K562 (cell line): Measurements from ENCODE around the gene LIN9. TPM values are rescaled to one million over a fixed set of nuclear protein-coding genes. Genes with fewer than 3 reads are reported as not detected.

Experiments used
- CEBPB ChIP-seq: fragments of 450-650 bp; IDR thresholded peaks from 2 replicates; pipeline ENCODE4 v1.6.1; 2016; ENCODE audit warnings: missing genetic modification characterization, missing compliant biosample characterization
- CHD1 ChIP-seq: fragments of 200-600 bp; sonication (generic); IDR thresholded peaks from one replicate; pipeline ENCODE4 v1.6.1; 2012; ENCODE audit warnings: mild to moderate bottlenecking, moderate library complexity, low read length, inconsistent platforms
- GABPB2 ChIP-seq: fragments of 250-450 bp; sonication (Bioruptor Pico); conservative IDR thresholded peaks from 2 replicates; pipeline ENCODE4 v1.5.1; 2021; ENCODE audit warnings: mild to moderate bottlenecking
- GMEB1 ChIP-seq: fragments of 250-450 bp; sonication (Bioruptor Pico); IDR thresholded peaks from 2 replicates; pipeline ENCODE4 v1.4.0; 2020; ENCODE audit warnings: mild to moderate bottlenecking
- HCFC1 ChIP-seq: IDR thresholded peaks from 2 replicates; pipeline ENCODE4 v1.6.1; 2012; ENCODE audit warnings: low read depth, low read length, improper control_type of control experiment
- KLF16 ChIP-seq: IDR thresholded peaks from 2 replicates; pipeline ENCODE4 v1.6.1; 2016; ENCODE audit warnings: antibody characterized with exemption
- MAFG ChIP-seq: fragments of 450-650 bp; conservative IDR thresholded peaks from 2 replicates; pipeline ENCODE4 v1.6.1; 2016; ENCODE audit warnings: missing genetic modification characterization, missing compliant biosample characterization
- NR2C2 ChIP-seq, 2 experiments: fragments of 200-800 bp in 1 of 2; sonication (Bioruptor generic) in 1 of 2; sonication (generic) in 1 of 2; formaldehyde crosslinking in 1 of 2; IDR thresholded peaks; 2 replicates each; pipeline versions ENCODE4 v1.6.1 to v1.8.0; 2016 to 2022; ENCODE audit warnings: mild to moderate bottlenecking in 1 of 2, missing compliant biosample characterization in 1 of 2, missing genetic modification characterization in 1 of 2, missing genetic modification reagents in 1 of 2
- PHTF2 ChIP-seq: fragments of 250-450 bp; sonication (Bioruptor Pico); IDR thresholded peaks from 2 replicates; pipeline ENCODE4 v1.5.0; 2021; ENCODE audit warnings: mild to moderate bottlenecking
- POLR3A ChIP-seq: IDR thresholded peaks from 2 replicates; pipeline ENCODE4 v1.6.1; 2011; ENCODE audit warnings: borderline replicate concordance, mild to moderate bottlenecking, moderate library complexity; ENCODE audit not compliant: insufficient read length, insufficient read depth; ENCODE audit errors: extremely low read depth
- RB1 ChIP-seq: fragments of 450-650 bp; IDR thresholded peaks from 2 replicates; pipeline ENCODE4 v1.6.1; 2017; ENCODE audit warnings: low read depth, mild to moderate bottlenecking
- SMC3 ChIP-seq: conservative IDR thresholded peaks from 2 replicates; pipeline ENCODE4 v1.6.1; 2011; ENCODE audit warnings: low read depth, low read length, improper control_type of control experiment; ENCODE audit not compliant: insufficient read depth
- SNAPC5 ChIP-seq: fragments of 250-450 bp; sonication (Bioruptor Pico); IDR thresholded peaks from 2 replicates; pipeline ENCODE4 v1.8.0; 2021; ENCODE audit warnings: moderate library complexity, mild to moderate bottlenecking, inconsistent platforms
- SRSF3 ChIP-seq: fragments of 200-400 bp; formaldehyde crosslinking; IDR thresholded peaks from 2 replicates; pipeline ENCODE4 v1.6.1; 2016; ENCODE audit warnings: mild to moderate bottlenecking, low read length, moderate library complexity; ENCODE audit not compliant: insufficient read depth
- VEZF1 ChIP-seq: fragments of 200-800 bp; sonication (Bioruptor generic); IDR thresholded peaks from 2 replicates; pipeline ENCODE4 v1.6.1; 2017; ENCODE audit warnings: missing genetic modification characterization, missing compliant biosample characterization
- ZFX ChIP-seq: sonication (generic); formaldehyde crosslinking; IDR thresholded peaks from 2 replicates; pipeline ENCODE4 v1.8.0; 2022; ENCODE audit warnings: mild to moderate bottlenecking, missing genetic modification reagents, moderate library complexity
- ZNF134 ChIP-seq: fragments of 250-450 bp; sonication (Bioruptor Pico); conservative IDR thresholded peaks from 2 replicates; pipeline ENCODE4 v1.4.0; 2020
- ZNF140 ChIP-seq: fragments of 250-450 bp; sonication (Bioruptor Pico); IDR thresholded peaks from 2 replicates; pipeline ENCODE4 v1.8.0; 2021; ENCODE audit warnings: moderate library complexity, mild to moderate bottlenecking, inconsistent platforms
- ZNF184 ChIP-seq: sonication (generic); formaldehyde crosslinking; IDR thresholded peaks from 2 replicates; pipeline ENCODE4 v1.5.0; 2020; ENCODE audit warnings: missing genetic modification reagents
- ZNF3 ChIP-seq: fragments of 250-450 bp; sonication (Bioruptor Pico); IDR thresholded peaks from 2 replicates; pipeline ENCODE4 v1.5.0; 2021; ENCODE audit warnings: mild to moderate bottlenecking, moderate library complexity
- ZNF41 ChIP-seq: fragments of 250-450 bp; sonication (Bioruptor Pico); conservative IDR thresholded peaks from 2 replicates; pipeline ENCODE4 v1.4.0; 2020; ENCODE audit warnings: mild to moderate bottlenecking
- ZNF57 ChIP-seq: fragments of 450-650 bp; formaldehyde crosslinking; IDR thresholded peaks from 2 replicates; pipeline ENCODE4 v1.4.0; 2020; ENCODE audit warnings: mild to moderate bottlenecking, moderate library complexity
- ZNF717 ChIP-seq: fragments of 250-450 bp; sonication (Bioruptor Pico); IDR thresholded peaks from 2 replicates; pipeline ENCODE4 v1.5.0; 2021
- ZNF780A ChIP-seq: fragments of 250-450 bp; sonication (Bioruptor Pico); IDR thresholded peaks from 2 replicates; pipeline ENCODE4 v1.5.0; 2021; ENCODE audit warnings: mild to moderate bottlenecking
- polyA plus RNA-seq, 8 experiments: library from polyadenylated mRNA; depleted of rRNA in 4 of 8; stranded (reverse) in 5 of 8; unstranded in 3 of 8; fragments of >200 nt; fragmentation: Nextera tagmentation in 2 of 8; fragmentation: Illumina TruSeq in 1 of 8; extraction: Ambion mirVana in 2 of 8; extraction: Trizol in 1 of 8; gene quantifications; 2 replicates each; pipeline versions ENCODE4 v1.2.1 to v1.2.3, GENCODE V29; 2011 to 2014; ENCODE audit warnings: inconsistent platforms in 1 of 8, missing spikeins in 1 of 8
- total RNA-seq, 7 experiments: library from RNA; depleted of rRNA in 6 of 7; stranded (reverse); fragments of >200 nt in 6 of 7; fragmentation: Illumina TruSeq in 2 of 7; extraction: Trizol in 2 of 7; gene quantifications; 2 replicates each; pipeline versions ENCODE4 v1.2.1 to v1.2.3, GENCODE V29; 2011 to 2021; ENCODE audit warnings: low replicate concordance in 1 of 7
- TF ChIP-seq, protein P1 (sequence below): fragments of 450-650 bp; IDR thresholded peaks from 2 replicates; pipeline ENCODE4 v1.6.1; 2014; ENCODE audit warnings: low read depth, mild to moderate bottlenecking, moderate library complexity, borderline replicate concordance

LIN9 gene
- total and polyA plus RNA-seq, 9 of the 15 experiments (the other 6 are each of a cell fraction or from before 2014, with no cell fraction given): 18.8 to 33.0 (median 25.5) TPM

- TF ChIP-seq CHD1 (peak; percentile 79), RB1 (no peak), VEZF1 (CRISPR knock-in tag) (peak; percentile 76), POLR3A (no peak), CEBPB (tag) (peak; percentile 87), SRSF3 (no peak), GMEB1 (CRISPR knock-in tag) (no peak), ZNF717 (CRISPR knock-in tag) (0 out of 2 replicates have a peak, but pooled peaks have one; percentile 5), ZNF3 (CRISPR knock-in tag) (no peak), ZNF184 (no peak), ZNF780A (CRISPR knock-in tag) (no peak), PHTF2 (no peak), MAFG (tag) (no peak), SMC3 (no peak), ZNF57 (CRISPR knock-in tag) (no peak), ZNF41 (CRISPR knock-in tag) (no peak), NR2C2 (CRISPR knock-in tag; IDR thresholded peaks at IDR 0.05) (no peak), NR2C2 (tag; IDR thresholded peaks at IDR 0.05) (no peak), SNAPC5 (CRISPR knock-in tag) (no peak), GABPB2 (CRISPR knock-in tag) (no peak), HCFC1 (peak; percentile 12; the same call in 1 of the 2 replicates), ZNF134 (CRISPR knock-in tag) (no peak), ZNF140 (no peak), KLF16 (no peak), ZFX (CRISPR knock-in tag) (peak; percentile 88)
- TF ChIP-seq, protein P1, sequence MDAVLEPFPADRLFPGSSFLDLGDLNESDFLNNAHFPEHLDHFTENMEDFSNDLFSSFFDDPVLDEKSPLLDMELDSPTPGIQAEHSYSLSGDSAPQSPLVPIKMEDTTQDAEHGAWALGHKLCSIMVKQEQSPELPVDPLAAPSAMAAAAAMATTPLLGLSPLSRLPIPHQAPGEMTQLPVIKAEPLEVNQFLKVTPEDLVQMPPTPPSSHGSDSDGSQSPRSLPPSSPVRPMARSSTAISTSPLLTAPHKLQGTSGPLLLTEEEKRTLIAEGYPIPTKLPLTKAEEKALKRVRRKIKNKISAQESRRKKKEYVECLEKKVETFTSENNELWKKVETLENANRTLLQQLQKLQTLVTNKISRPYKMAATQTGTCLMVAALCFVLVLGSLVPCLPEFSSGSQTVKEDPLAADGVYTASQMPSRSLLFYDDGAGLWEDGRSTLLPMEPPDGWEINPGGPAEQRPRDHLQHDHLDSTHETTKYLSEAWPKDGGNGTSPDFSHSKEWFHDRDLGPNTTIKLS: no peak; the same call in 1 of the 2 replicates
These were observed 657 bp upstream of the LIN9 start (continued) for GRCh38 chr1:226309398-226310244.
